ENCODE results near the gene CHRNA4.
"Not testable (repeated sequence)": the region's sequence is repeated elsewhere in the genome, so short reads cannot be mapped to it uniquely, and the experiment has no call there.

CHRNA4 gene

GRCh38 chr20:63309261-63310071, 51.7 kb downstream of the CHRNA4 start:
- no peak for DNase-seq (ENCODE audit: low read depth)

GRCh38 chr20:63308218-63308911, 52.8 kb downstream of the CHRNA4 start:
- DNase-seq (ENCODE audit: low read depth), result no peak

- no peak for DNase-seq (ENCODE audit: low read depth)
These were observed 53.5 kb downstream of the CHRNA4 start for GRCh38 chr20:63307538-63308217.

GRCh38 chr20:63306673-63307537, 54.2 kb downstream of the CHRNA4 start:
- DNase-seq (ENCODE audit: low read depth), result no peak

- not testable (repeated sequence) for DNase-seq (ENCODE audit: low read depth)
These were observed 55.0 kb downstream of the CHRNA4 start for GRCh38 chr20:63305933-63306672.

GRCh38 chr20:63305393-63305792, 55.8 kb downstream of the CHRNA4 start:
- DNase-seq (ENCODE audit: low read depth), result no peak

- no peak for DNase-seq (ENCODE audit: low read depth)
These were observed 58.0 kb downstream of the CHRNA4 start for GRCh38 chr20:63303095-63303666.

- DNase-seq (ENCODE audit: low read depth), result no peak
These were observed 59.5 kb downstream of the CHRNA4 start for GRCh38 chr20:63301671-63302070.

GRCh38 chr20:63298731-63299312, 62.3 kb downstream of the CHRNA4 start:
- DNase-seq (ENCODE audit: low read depth), result no peak

GRCh38 chr20:63297796-63298572, 63.2 kb downstream of the CHRNA4 start:
- DNase-seq (ENCODE audit: low read depth), result no peak

GRCh38 chr20:63297371-63297781, 63.8 kb downstream of the CHRNA4 start:
- DNase-seq (ENCODE audit: low read depth), result no peak

GRCh38 chr20:63296531-63297299, 64.4 kb downstream of the CHRNA4 start:
- DNase-seq (ENCODE audit: low read depth), result no peak

GRCh38 chr20:63295846-63296245, 65.3 kb downstream of the CHRNA4 start:
- DNase-seq (ENCODE audit: low read depth), result no peak

GRCh38 chr20:63295422-63295821, 65.7 kb downstream of the CHRNA4 start:
- no peak for DNase-seq (ENCODE audit: low read depth)

- DNase-seq (ENCODE audit: low read depth), result no peak
These were observed 66.1 kb downstream of the CHRNA4 start for GRCh38 chr20:63295018-63295417.

- no peak for DNase-seq (ENCODE audit: low read depth)
These were observed 66.6 kb downstream of the CHRNA4 start for GRCh38 chr20:63294536-63294900.

- no peak for DNase-seq (ENCODE audit: low read depth)
These were observed 67.1 kb downstream of the CHRNA4 start for GRCh38 chr20:63293871-63294535.

- DNase-seq (ENCODE audit: low read depth), result no peak
These were observed 67.7 kb downstream of the CHRNA4 start for GRCh38 chr20:63293456-63293855.

Data from non-pigmented ciliary epithelial cell (primary cell).